ENCODE data around the gene ALPL. TPM values are rescaled to one million over a fixed set of nuclear protein-coding genes. Genes with fewer than 3 reads are reported as not detected.

ALPL gene
- total and polyA plus RNA-seq, 7 donors = 0.73 to 2.0 (median 1.3) TPM

- H3K27ac ChIP-seq = no peak overlapping the region
- ATAC-seq (peak; percentile 76 to 93 (median 85)), DNase-seq (peak; percentile 62 to 84)
- peaks cover 0 to 13% (median 0%) of the 10 kb centered on the region in 3 donors for H3K27me3 ChIP-seq (ENCODE audit: insufficient read depth in 3 of 3, low read length in 2 of 3)
- H3K9me3 ChIP-seq = no peaks in the 10 kb centered on the region
- WGBS, 3 donors = 39 to 47% (median 43%) methylated on average over 34 to 37 of the region's 37 CpGs
- no peaks in the 10 kb centered on the region for H3K4me1 ChIP-seq
- no peak for TF ChIP-seq CTCF (IDR thresholded peaks at IDR 0.05)
- intact Hi-C loops (cut with DNase I) = no loop called here
- no peak overlapping the region for H3K4me3 ChIP-seq
- no peaks in the 10 kb centered on the region for H3K36me3 ChIP-seq (ENCODE audit: insufficient read depth in 1 of 2, low read depth in 1 of 2)
These were observed 98.6 kb downstream of the ALPL start for GRCh38 chr1:21607549-21608529.

GRCh38 chr1:21608798-21609197, 99.6 kb downstream of the ALPL start:
- 78 to 81% (median 80%) methylated on average over 4 of the region's 4 CpGs for WGBS, 3 donors
- ATAC-seq (no peak), DNase-seq (no peak)

GRCh38 chr1:21610027-21610426, 100.8 kb downstream of the ALPL start:
- Histone ChIP-seq H3K27me3 (ENCODE audit: insufficient read depth in 3 of 3, low read length in 2 of 3) (peaks cover 0 to 11% (median 2%) of the 10 kb centered on the region in 3 donors), H3K4me1 (no peaks in the 10 kb centered on the region), H3K27ac (no peak overlapping the region), H3K36me3 (ENCODE audit: insufficient read depth in 1 of 2, low read depth in 1 of 2) (no peaks in the 10 kb centered on the region), H3K9me3 (no peaks in the 10 kb centered on the region), H3K4me3 (no peak overlapping the region)
- TF ChIP-seq CTCF (IDR thresholded peaks at IDR 0.05) = no peak
- 80 to 85% (median 82%) methylated on average over 16 of the region's 16 CpGs for WGBS, 3 donors
- ATAC-seq (no peak), DNase-seq (no peak)
- intact Hi-C loops (cut with DNase I) = no loop called here

More at GRCh38 chr1:21608798-21609197, 99.6 kb downstream of the ALPL start:
- intact Hi-C loops (cut with DNase I) = no loop called here
- H3K27me3 ChIP-seq (ENCODE audit: insufficient read depth in 3 of 3, low read length in 2 of 3) = peaks cover 0 to 11% (median 2%) of the 10 kb centered on the region in 3 donors
- no peaks in the 10 kb centered on the region for H3K36me3 ChIP-seq (ENCODE audit: insufficient read depth in 1 of 2, low read depth in 1 of 2)
- no peaks in the 10 kb centered on the region for H3K4me1 ChIP-seq
- no peak overlapping the region for H3K4me3 ChIP-seq
- no peaks in the 10 kb centered on the region for H3K9me3 ChIP-seq
- H3K27ac ChIP-seq = no peak overlapping the region
- TF ChIP-seq CTCF (IDR thresholded peaks at IDR 0.05) = no peak

- Histone ChIP-seq H3K4me1 (no peaks in the 10 kb centered on the region), H3K27ac (no peak overlapping the region), H3K9me3 (no peaks in the 10 kb centered on the region), H3K4me3 (no peak overlapping the region), H3K27me3 (ENCODE audit: insufficient read depth in 3 of 3, low read length in 2 of 3) (peaks cover 0 to 11% (median 2%) of the 10 kb centered on the region in 3 donors), H3K36me3 (ENCODE audit: insufficient read depth in 1 of 2, low read depth in 1 of 2) (no peaks in the 10 kb centered on the region)
- 73 to 75% (median 74%) methylated on average over 21 of the region's 21 CpGs for WGBS, 3 donors
- intact Hi-C loops (cut with DNase I) = no loop called here
- ATAC-seq (no peak), DNase-seq (no peak)
- TF ChIP-seq CTCF (IDR thresholded peaks at IDR 0.05) = no peak
These were observed 102.0 kb downstream of the ALPL start for GRCh38 chr1:21610989-21611785.
